ENCODE measurements around the gene MYH8. TPM values are rescaled to one million over a fixed set of nuclear protein-coding genes. Genes with fewer than 3 reads are reported as not detected.

The MYH8 gene
- total RNA-seq = not detected

DNA sequence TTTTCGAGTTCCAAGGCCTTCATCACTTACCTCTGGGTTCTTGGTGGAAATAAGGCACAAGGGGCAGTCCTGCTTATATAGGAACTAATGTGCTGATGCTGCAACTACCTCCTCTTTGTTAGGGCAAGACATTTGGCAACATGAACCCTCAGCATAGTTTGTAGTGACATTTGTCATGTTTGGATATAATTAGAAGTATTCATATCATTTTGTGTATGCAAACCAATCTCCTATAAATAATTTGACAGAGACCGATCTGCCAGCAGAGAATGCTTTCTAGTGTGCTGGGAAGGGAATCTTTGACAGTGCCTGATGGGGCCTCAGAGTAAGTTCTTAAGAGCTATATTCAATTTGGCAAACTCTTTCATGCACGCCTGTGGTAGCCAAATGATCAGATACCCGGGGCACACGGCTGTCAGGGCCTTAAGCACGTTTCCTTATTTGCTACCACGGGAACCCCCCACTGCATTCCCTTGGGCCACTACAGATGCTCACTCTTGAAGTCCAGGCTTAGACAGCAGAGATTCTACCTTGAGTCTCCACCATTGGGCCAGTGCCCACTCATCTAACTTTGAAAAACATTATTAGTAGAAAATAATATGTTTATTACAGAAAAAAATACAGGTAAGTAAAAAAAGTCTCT, at the start of gene MYH8:
TSS of gene MYH8 (minus strand) at position 51 of the 643 bp plus-strand sequence. CDS start 1,723 bp downstream, outside the sequence.
- Mint-ChIP-seq H3K4me1 (no peaks in the 10 kb centered on the region), H3K36me3 (ENCODE audit: low read depth) (no peaks in the 10 kb centered on the region), H3K27ac (no peak within 1 kb of the TSS), H3K27me3 (no peaks in the 10 kb centered on the region), H3K4me3 (no peak within 1 kb of the TSS), H3K9me3 (no peaks in the 10 kb centered on the region)
- DNase-seq = no peak
- ChIA-PET POLR2A (no interaction called here), CTCF (no interaction called here)

DNA sequence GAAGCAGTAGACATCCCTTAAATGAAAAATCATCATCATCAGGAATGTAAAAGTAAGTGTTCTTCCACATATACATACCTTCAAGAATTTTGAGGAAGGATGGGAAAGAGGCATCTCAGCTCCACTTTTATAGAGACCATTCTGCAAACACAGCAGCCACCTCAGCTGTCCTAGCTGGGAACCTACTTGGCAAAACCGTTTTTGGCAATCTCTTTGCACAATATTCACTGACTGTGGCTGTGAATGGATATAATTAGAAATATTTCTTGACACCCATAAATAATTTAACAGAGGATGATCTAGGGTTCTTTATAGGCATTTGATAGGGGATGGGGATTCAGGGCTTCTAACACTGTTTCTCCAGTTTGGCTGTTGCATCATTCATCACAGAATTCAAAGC, 47.7 kb upstream of the MYH8 start, which contains the start of gene MYH4:
TSS of gene MYH4 (minus strand) at position 101 of the 400 bp plus-strand sequence. CDS start 2,814 bp downstream, outside the sequence.
- Mint-ChIP-seq H3K4me1 (no peaks in the 10 kb centered on the region), H3K27me3 (no peaks in the 10 kb centered on the region), H3K9me3 (no peaks in the 10 kb centered on the region), H3K36me3 (ENCODE audit: low read depth) (no peaks in the 10 kb centered on the region), H3K4me3 (no peak within 1 kb of the TSS), H3K27ac (no peak within 1 kb of the TSS)
- CTCF ChIA-PET = no interaction called here
- POLR2A ChIA-PET = no interaction called here
- DNase-seq = no peak

GRCh38 chr17:10463402-10463801, 41.7 kb upstream of the MYH8 start:
- no peaks in the 10 kb centered on the region for H3K9me3 Mint-ChIP-seq
- no peaks in the 10 kb centered on the region for H3K27me3 Mint-ChIP-seq
- no peaks in the 10 kb centered on the region for H3K4me1 Mint-ChIP-seq
- H3K4me3 Mint-ChIP-seq = no peak overlapping the region
- no peak for DNase-seq
- ChIA-PET POLR2A (no interaction called here), CTCF (no interaction called here)
- H3K36me3 Mint-ChIP-seq (ENCODE audit: low read depth) = no peaks in the 10 kb centered on the region
- no peak overlapping the region for H3K27ac Mint-ChIP-seq

- H3K9me3 Mint-ChIP-seq = no peaks in the 10 kb centered on the region
- H3K4me1 Mint-ChIP-seq = no peaks in the 10 kb centered on the region
- H3K27me3 Mint-ChIP-seq = no peaks in the 10 kb centered on the region
- DNase-seq = no peak
- H3K27ac Mint-ChIP-seq = no peak overlapping the region
- ChIA-PET CTCF (no interaction called here), POLR2A (no interaction called here)
- H3K4me3 Mint-ChIP-seq = no peak overlapping the region
- no peaks in the 10 kb centered on the region for H3K36me3 Mint-ChIP-seq (ENCODE audit: low read depth)
Measured at GRCh38 chr17:10460062-10460461, 38.3 kb upstream of the MYH8 start.

GRCh38 chr17:10458701-10459100, 37.0 kb upstream of the MYH8 start:
- ChIA-PET POLR2A (no interaction called here), CTCF (no interaction called here)
- Mint-ChIP-seq H3K9me3 (no peaks in the 10 kb centered on the region), H3K36me3 (ENCODE audit: low read depth) (no peaks in the 10 kb centered on the region), H3K4me3 (no peak overlapping the region), H3K27ac (no peak overlapping the region), H3K4me1 (no peaks in the 10 kb centered on the region), H3K27me3 (no peaks in the 10 kb centered on the region)
- no peak for DNase-seq

DNA sequence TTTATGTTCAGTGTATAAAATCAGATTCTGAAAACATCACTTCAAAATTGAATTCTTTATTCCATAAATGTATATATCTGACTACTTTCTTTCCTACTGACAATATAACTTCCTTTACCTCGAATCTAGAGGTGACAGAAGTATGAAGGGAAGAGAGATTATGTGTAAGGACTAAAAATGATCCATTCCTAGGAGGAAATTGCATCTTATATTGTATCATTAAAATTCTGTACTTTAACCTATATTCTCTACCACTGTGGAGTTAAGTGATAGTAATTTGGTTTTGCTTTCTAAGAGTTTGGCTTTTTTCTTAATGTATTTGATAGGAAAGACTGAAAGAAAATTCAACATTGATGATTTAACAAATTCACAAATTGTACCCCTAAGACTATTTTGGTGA, 36.2 kb upstream of the MYH8 start:
- ChIA-PET POLR2A (no interaction called here), CTCF (no interaction called here)
- Mint-ChIP-seq H3K36me3 (ENCODE audit: low read depth) (no peaks in the 10 kb centered on the region), H3K9me3 (no peaks in the 10 kb centered on the region), H3K4me1 (no peaks in the 10 kb centered on the region), H3K27ac (no peak overlapping the region), H3K4me3 (no peak overlapping the region), H3K27me3 (no peaks in the 10 kb centered on the region)
- DNase-seq = no peak

- H3K4me1 Mint-ChIP-seq = no peaks in the 10 kb centered on the region
- CTCF ChIA-PET = no interaction called here
- no peak overlapping the region for H3K4me3 Mint-ChIP-seq
- peaks cover 6% of the 10 kb centered on the region for H3K27me3 Mint-ChIP-seq
- POLR2A ChIA-PET = no interaction called here
- no peak overlapping the region for H3K27ac Mint-ChIP-seq
- no peak for DNase-seq
- no peaks in the 10 kb centered on the region for H3K9me3 Mint-ChIP-seq
- no peaks in the 10 kb centered on the region for H3K36me3 Mint-ChIP-seq (ENCODE audit: low read depth)
Measured at GRCh38 chr17:10447026-10447931, 25.5 kb upstream of the MYH8 start.

- H3K4me1 Mint-ChIP-seq = no peaks in the 10 kb centered on the region
- H3K36me3 Mint-ChIP-seq (ENCODE audit: low read depth) = no peaks in the 10 kb centered on the region
- H3K9me3 Mint-ChIP-seq = peaks cover 2% of the 10 kb centered on the region
- H3K4me3 Mint-ChIP-seq = no peak overlapping the region
- ChIA-PET POLR2A (no interaction called here), CTCF (no interaction called here)
- H3K27me3 Mint-ChIP-seq = peaks cover 7% of the 10 kb centered on the region
- no peak for DNase-seq
- no peak overlapping the region for H3K27ac Mint-ChIP-seq
Measured at GRCh38 chr17:10439816-10440215, 18.1 kb upstream of the MYH8 start.

DNA sequence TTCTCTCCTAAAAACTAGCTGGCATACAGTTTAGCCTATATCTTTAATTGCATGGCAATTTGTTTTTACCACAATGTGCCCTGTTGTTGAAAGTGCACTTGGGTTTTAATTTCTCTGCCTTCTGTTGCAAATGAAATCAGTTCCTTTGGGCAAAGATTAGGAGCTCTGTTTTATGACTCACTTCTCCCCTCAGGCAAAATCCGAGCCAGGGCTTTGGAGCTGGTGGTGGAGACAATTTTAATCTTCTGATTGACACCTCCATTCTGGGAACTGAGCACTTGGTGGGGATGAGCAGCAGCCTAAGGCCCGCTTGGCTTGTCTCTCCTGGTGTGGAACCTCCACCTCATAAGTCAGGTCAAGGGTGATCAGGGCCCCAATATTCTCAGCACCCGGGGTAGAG, 13.3 kb upstream of the MYH8 start:
- H3K27me3 Mint-ChIP-seq = peaks cover 6% of the 10 kb centered on the region
- POLR2A ChIA-PET = no interaction called here
- no peak overlapping the region for H3K27ac Mint-ChIP-seq
- H3K36me3 Mint-ChIP-seq (ENCODE audit: low read depth) = no peaks in the 10 kb centered on the region
- no peaks in the 10 kb centered on the region for H3K4me1 Mint-ChIP-seq
- peaks cover 2% of the 10 kb centered on the region for H3K9me3 Mint-ChIP-seq
- CTCF ChIA-PET = no interaction called here
- DNase-seq = no peak
- H3K4me3 Mint-ChIP-seq = no peak overlapping the region

DNA sequence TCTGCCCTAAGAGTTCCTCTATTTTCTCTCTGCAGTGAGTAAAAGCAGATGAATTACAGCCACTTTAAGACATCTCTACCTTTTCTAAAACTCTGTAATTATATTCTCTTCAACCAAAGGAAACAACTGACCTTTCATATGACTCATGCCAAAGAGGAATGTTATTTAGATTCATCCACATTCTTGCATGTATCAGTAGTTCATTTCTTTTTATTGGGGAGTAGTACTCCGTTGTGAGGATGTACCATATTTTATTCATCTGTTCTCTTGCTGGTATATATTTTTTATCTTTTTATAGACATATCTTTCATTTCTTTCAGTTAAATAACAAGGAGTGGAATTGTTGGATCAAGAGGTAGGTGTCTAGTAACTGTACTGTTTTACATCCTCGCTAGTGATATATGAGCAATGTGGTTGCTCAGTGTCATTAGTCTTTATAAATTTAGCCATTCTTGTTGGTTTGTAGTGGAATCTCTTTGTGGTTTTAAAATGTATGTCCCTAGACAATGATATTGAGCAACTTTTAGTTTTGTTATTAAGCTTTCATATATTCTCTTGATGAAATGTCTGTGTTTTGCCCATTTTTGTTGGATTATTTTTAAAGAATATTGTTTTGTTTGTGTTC, 7.8 kb upstream of the MYH8 start:
- H3K4me3 Mint-ChIP-seq = no peak overlapping the region
- no peak for DNase-seq
- H3K9me3 Mint-ChIP-seq = no peaks in the 10 kb centered on the region
- ChIA-PET CTCF (no interaction called here), POLR2A (no interaction called here)
- H3K36me3 Mint-ChIP-seq (ENCODE audit: low read depth) = no peaks in the 10 kb centered on the region
- H3K27me3 Mint-ChIP-seq = peaks cover 3% of the 10 kb centered on the region
- H3K27ac Mint-ChIP-seq = no peak overlapping the region
- H3K4me1 Mint-ChIP-seq = no peaks in the 10 kb centered on the region

DNA sequence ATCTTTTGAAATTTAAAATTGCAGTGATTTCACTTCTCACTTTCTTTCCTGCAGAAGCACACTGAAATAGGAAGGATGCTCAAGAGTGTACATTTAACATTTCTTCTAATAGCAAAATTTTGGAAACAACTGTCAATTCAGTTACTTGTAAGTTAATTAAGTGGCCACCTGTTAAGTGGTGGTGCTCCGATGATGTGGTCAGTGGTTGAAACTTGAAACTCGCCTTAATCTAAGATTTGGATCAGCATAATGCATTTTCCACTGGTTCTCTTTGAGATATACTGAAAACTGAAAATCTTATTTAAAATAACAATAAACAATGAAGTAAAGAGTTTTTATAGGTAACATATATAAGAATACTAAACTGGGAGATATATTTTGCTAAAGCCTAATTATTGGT, 7.0 kb upstream of the MYH8 start:
- Mint-ChIP-seq H3K36me3 (ENCODE audit: low read depth) (no peaks in the 10 kb centered on the region), H3K4me3 (no peak overlapping the region), H3K4me1 (no peaks in the 10 kb centered on the region), H3K27ac (no peak overlapping the region), H3K27me3 (peaks cover 3% of the 10 kb centered on the region), H3K9me3 (no peaks in the 10 kb centered on the region)
- ChIA-PET CTCF (no interaction called here), POLR2A (interaction anchor here (0.5 kb wide), 1 partner anchor 196 kb away, joined by 3 read pairs; no protein-coding TSS in a partner anchor)
- DNase-seq = no peak

DNA sequence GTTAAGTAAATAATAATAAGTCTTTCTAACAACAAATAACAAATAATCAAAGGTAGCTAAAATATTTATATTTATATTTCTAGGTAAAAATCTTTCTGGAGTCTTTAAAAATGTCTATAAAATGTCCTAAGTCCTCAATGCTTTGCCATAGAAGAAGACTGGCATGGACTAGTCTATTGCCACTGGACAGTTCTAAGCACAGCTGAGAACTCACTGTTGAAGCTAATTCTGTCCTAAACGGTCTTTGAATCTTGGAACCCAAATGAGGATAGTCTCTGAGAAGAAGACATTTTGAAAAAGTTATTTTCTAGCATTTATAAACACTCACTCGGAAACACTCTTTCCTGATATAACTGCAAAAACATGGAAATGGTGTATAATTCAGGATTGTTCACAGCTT, 539 bp downstream of the MYH8 start:
- Mint-ChIP-seq H3K27me3 (no peaks in the 10 kb centered on the region), H3K4me3 (no peak overlapping the region), H3K4me1 (no peaks in the 10 kb centered on the region), H3K9me3 (no peaks in the 10 kb centered on the region), H3K27ac (no peak overlapping the region), H3K36me3 (ENCODE audit: low read depth) (no peaks in the 10 kb centered on the region)
- ChIA-PET POLR2A (no interaction called here), CTCF (no interaction called here)
- no peak for DNase-seq

DNA sequence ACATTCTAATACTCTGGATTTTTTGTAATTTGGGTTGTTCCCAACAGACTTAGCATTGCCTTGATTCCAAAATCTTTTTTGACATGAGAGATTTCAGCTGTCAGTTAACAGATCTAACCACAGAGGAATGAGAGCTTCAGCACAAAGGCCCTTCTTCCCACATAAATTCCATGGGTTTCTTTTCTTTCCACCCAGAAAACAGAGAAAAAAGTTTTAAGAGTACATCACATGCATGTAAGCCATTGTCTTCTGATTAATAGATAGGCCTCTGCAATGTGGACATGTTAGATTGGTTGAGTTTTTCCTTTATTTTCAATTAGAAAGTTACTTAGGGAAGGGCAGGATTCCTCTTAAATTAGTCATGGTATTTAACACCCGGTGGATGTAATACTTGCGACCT, 939 bp downstream of the MYH8 start:
- ChIA-PET POLR2A (no interaction called here), CTCF (no interaction called here)
- Mint-ChIP-seq H3K4me3 (no peak overlapping the region), H3K4me1 (no peaks in the 10 kb centered on the region), H3K9me3 (no peaks in the 10 kb centered on the region), H3K36me3 (ENCODE audit: low read depth) (no peaks in the 10 kb centered on the region), H3K27ac (no peak overlapping the region), H3K27me3 (no peaks in the 10 kb centered on the region)
- no peak for DNase-seq

GRCh38 chr17:10417431-10417830, 4.3 kb downstream of the MYH8 start:
- Mint-ChIP-seq H3K36me3 (ENCODE audit: low read depth) (no peaks in the 10 kb centered on the region), H3K9me3 (no peaks in the 10 kb centered on the region), H3K27me3 (no peaks in the 10 kb centered on the region), H3K27ac (no peak overlapping the region), H3K4me3 (no peak overlapping the region), H3K4me1 (no peaks in the 10 kb centered on the region)
- DNase-seq = no peak
- CTCF ChIA-PET = no interaction called here
- POLR2A ChIA-PET = no interaction called here
